Measurements from ENCODE around the gene ZNF593OS. TPM values are rescaled to one million over a fixed set of nuclear protein-coding genes. Genes with fewer than 3 reads are reported as not detected.

ZNF593OS gene
- total and polyA plus RNA-seq, 4 donors, result 0.10 to 0.32 TPM; not detected in 2

- H3K9ac ChIP-seq (ENCODE audit: low read depth in 1 of 2, low read length in 2 of 2), result no peak overlapping the region
- no peaks in the 10 kb centered on the region for H3K27me3 ChIP-seq (ENCODE audit: control insufficient read depth in 4 of 4, insufficient read depth in 4 of 4, low read length in 3 of 4)
- no peaks in the 10 kb centered on the region for H3K4me1 ChIP-seq (ENCODE audit: control insufficient read depth in 4 of 4, insufficient read depth in 4 of 4, low read length in 3 of 4)
- H3K27ac ChIP-seq (ENCODE audit: low read depth in 1 of 2, low read length in 2 of 2), result no peak overlapping the region
- no peak for TF ChIP-seq EGR1 (IDR thresholded peaks at IDR 0.05; ENCODE audit: low read depth in 2 of 2)
- TF ChIP-seq RXRA (IDR thresholded peaks at IDR 0.05), result no peak
- TF ChIP-seq CTCF (IDR thresholded peaks at IDR 0.05; ENCODE audit: low read depth, low read length, missing input control), result no peak
- no peak for TF ChIP-seq TAF1 (conservative IDR thresholded peaks at IDR 0.05)
- TF ChIP-seq ZBTB33 (IDR thresholded peaks at IDR 0.05), result no peak
- no peak for TF ChIP-seq RAD21 (IDR thresholded peaks at IDR 0.05)
- TF ChIP-seq, protein P1, sequence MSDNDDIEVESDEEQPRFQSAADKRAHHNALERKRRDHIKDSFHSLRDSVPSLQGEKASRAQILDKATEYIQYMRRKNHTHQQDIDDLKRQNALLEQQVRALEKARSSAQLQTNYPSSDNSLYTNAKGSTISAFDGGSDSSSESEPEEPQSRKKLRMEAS (IDR thresholded peaks at IDR 0.05), result no peak
- TF ChIP-seq GABPA (IDR thresholded peaks at IDR 0.05 in 1 of 2, conservative IDR thresholded peaks at IDR 0.05 in 1 of 2), result no peak
- TF ChIP-seq FOXA2 (IDR thresholded peaks at IDR 0.05), result no peak
- TF ChIP-seq YY1 (IDR thresholded peaks at IDR 0.05), result no peak
- no peak for TF ChIP-seq NR2F2 (IDR thresholded peaks at IDR 0.05)
- TF ChIP-seq REST (IDR thresholded peaks at IDR 0.05), result no peak
- no peak for TF ChIP-seq FOXA1 (IDR thresholded peaks at IDR 0.05)
- TF ChIP-seq SP1 (IDR thresholded peaks at IDR 0.05), result no peak
- TF ChIP-seq HNF4A (conservative IDR thresholded peaks at IDR 0.05), result no peak
- DNase-seq (ENCODE audit: low spot score), result no peak
- H3K9me3 ChIP-seq (ENCODE audit: control insufficient read depth in 4 of 4, low read length in 3 of 4), result no peaks in the 10 kb centered on the region
- H3K36me3 ChIP-seq (ENCODE audit: control insufficient read depth in 4 of 4, insufficient read depth in 3 of 4, low read depth in 1 of 4, low read length in 3 of 4), result no peaks in the 10 kb centered on the region
- no peak overlapping the region for H3K4me3 ChIP-seq (ENCODE audit: low read depth in 1 of 3, low read length in 3 of 3)
- WGBS, result 90% methylated on average over 8 of the region's 8 CpGs
Observed at GRCh38 chr1:26142159-26142558, 29.5 kb downstream of the ZNF593OS start.

DNA sequence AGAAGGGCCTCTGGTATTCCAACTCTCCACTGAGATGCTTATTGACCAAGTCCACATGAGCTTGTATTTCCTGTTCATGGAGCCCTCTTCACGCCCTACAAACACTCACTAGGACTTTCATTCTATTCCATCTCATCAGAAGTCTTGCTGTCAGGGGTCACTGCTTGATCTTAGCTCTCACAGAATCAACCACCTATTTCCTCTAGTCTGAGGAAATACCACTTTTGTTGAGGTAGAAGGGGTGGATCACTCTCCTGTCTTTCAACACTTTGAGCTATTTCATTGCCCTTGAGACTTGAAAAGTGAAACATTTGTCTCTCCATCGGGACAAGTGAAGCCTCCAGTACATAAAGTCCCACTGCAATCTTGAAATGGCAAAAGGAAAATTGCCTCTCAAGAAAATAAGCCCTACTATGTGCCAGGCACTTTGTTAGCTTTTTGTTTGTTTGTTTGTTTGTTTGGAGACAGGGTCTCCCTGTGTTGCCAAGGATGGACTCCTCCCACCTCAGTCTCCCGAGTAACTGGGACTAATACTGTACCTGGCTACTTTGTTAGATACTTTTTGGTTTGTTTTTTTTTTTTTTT is 32.6 kb downstream of the ZNF593OS start:
- Histone ChIP-seq H3K27ac (ENCODE audit: low read depth in 1 of 2, low read length in 2 of 2) (no peak overlapping the region), H3K4me3 (ENCODE audit: low read depth in 1 of 3, low read length in 3 of 3) (no peak overlapping the region), H3K27me3 (ENCODE audit: control insufficient read depth in 4 of 4, insufficient read depth in 4 of 4, low read length in 3 of 4) (no peaks in the 10 kb centered on the region), H3K36me3 (ENCODE audit: control insufficient read depth in 4 of 4, insufficient read depth in 3 of 4, low read depth in 1 of 4, low read length in 3 of 4) (no peaks in the 10 kb centered on the region), H3K9me3 (ENCODE audit: control insufficient read depth in 4 of 4, low read length in 3 of 4) (no peaks in the 10 kb centered on the region), H3K4me1 (ENCODE audit: control insufficient read depth in 4 of 4, insufficient read depth in 4 of 4, low read length in 3 of 4) (peaks cover 0 to 6% (median 2%) of the 10 kb centered on the region in 4 donors), H3K9ac (ENCODE audit: low read depth in 1 of 2, low read length in 2 of 2) (no peak overlapping the region)
- no peak for DNase-seq (ENCODE audit: low spot score)
- 75% methylated on average over 3 of the region's 3 CpGs for WGBS
- no peak for TF ChIP-seq NR2F2 (IDR thresholded peaks at IDR 0.05)
- no peak for TF ChIP-seq RXRA (IDR thresholded peaks at IDR 0.05)
- TF ChIP-seq HNF4G (IDR thresholded peaks at IDR 0.05), result no peak
- no peak for TF ChIP-seq CTCF (IDR thresholded peaks at IDR 0.05; ENCODE audit: low read depth, low read length, missing input control)
- TF ChIP-seq YY1 (IDR thresholded peaks at IDR 0.05), result no peak

All from liver (tissue), 9 donors.